Activated CD4-positive, alpha-beta T cell treated with anti-CD3 and anti-CD28 coated beads for 4 hours (primary cell): ENCODE measurements around the gene SLC7A6OS.

Source experiments
- DNase-seq, 2 donors: peaks; one replicate each; pipeline ENCODE4 v3.0.0-alpha.2; 2020

Gene SLC7A6OS

DNA sequence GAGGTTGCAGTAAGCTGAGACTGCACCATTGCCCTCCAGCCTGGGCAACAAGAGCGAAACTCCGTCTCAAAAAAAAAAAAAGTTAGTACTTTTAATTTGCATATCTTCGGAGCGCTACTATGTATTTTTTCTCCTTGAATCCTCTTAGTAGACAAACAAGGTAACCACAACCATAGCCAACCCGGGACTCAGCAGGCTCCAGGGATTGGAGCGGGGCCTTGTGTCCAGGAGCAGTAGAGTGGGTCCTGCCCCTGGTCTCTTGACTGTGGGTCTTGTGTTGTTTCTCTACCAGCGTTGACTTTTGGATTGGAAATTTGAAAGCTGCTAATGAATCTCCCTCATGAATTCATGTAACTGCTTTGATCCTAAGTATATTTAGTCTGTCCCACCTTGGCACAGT is 32.4 kb upstream of the SLC7A6OS start:
- no peak for DNase-seq

DNA sequence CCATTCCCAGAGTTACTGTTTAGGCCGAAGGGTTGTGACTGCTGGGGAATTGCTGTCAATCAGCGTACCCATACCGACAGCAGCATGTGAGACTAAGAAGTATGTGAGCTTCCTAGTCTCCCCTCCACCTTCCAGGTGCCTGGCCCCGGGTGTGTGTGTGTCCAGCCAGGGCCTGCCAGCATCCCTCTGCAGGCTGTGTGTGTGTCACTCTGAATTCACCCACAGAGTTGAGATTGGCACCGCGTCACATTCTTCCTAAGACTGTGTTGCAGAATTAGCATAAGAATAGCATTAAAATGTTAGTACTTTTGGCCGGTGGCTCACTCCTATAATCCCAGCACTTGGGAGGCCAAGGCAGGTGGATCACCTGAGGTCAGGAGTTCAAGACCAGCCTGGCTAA is 31.9 kb upstream of the SLC7A6OS start:
- no peak for DNase-seq

DNA sequence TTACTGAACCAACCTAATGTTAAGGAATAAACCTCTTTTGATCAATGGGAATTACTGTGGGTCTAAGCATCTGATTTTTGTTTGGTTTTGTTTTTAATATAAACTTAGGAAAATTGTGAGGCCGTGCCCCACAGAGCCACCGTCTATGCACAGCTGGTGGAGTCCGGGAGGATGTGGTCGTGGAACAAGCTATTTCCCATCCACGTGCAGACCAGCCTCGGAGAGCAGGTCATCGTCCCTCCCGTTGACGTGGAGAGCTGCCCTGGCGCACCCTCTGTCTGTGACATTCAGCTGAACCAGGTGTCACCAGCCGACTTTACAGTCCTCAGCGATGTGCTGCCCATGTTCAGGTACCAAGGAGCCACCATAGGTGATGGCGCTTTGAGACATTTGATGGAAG is 28.5 kb upstream of the SLC7A6OS start:
- DNase-seq: no peak

DNA sequence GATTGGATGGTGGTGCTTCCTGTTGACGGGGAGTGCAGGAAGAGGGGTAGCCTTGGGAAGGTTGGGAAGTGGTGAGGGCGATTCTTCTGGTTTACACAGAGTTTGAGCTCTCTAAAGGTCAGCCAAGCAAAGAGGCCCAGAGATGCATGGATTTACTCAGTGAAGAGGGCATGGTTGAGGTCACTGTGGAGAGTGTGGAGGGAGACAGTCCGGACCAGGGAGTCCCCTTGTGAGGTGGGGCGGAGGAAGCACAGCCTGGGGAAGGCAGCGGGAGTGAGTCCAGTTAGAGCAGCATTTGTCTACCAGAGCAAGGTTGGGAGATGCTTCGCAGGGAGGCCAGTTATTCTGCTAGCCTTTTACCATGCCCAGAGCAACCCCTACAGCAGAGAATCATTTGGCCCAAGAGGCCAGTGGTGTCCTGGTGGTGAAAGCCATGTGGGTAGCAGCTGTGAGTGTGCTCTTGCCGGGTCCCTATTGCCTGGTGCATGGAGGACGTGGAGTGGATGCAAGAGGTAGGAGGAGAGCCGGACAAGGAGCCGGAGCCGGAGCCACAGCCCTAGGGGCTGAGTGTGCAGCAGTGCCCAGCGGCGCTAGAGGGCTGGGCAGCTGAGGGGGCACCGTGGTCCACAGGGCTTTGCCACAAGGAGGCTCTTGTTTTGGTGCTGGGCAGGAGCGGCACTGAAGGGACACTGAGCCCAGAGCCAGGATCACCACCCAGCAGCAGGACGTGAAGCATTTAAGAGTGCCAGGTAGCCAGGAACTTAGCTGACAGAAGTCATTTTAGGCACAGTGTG is 27.8 kb upstream of the SLC7A6OS start:
- DNase-seq: no peak

DNA sequence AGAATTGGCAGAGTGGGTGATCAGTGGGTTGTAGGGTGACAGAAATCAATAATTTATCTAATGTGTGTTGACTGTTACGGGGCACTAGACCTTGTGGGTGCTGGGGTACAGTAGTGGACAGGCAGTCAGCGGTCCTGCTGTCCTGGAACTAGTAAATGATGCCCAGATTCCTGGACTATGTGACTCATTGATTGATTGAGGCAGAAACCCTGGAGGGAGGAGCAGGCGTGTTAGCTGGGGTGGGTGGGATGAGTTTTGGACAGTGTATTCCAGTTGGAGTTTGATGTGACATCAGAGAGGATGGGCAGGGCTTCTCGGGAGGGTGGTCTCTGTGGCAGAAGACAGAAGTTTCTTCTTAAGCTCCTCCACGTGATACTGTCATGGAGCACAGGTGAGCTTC is 24.4 kb upstream of the SLC7A6OS start:
- no peak for DNase-seq

DNA sequence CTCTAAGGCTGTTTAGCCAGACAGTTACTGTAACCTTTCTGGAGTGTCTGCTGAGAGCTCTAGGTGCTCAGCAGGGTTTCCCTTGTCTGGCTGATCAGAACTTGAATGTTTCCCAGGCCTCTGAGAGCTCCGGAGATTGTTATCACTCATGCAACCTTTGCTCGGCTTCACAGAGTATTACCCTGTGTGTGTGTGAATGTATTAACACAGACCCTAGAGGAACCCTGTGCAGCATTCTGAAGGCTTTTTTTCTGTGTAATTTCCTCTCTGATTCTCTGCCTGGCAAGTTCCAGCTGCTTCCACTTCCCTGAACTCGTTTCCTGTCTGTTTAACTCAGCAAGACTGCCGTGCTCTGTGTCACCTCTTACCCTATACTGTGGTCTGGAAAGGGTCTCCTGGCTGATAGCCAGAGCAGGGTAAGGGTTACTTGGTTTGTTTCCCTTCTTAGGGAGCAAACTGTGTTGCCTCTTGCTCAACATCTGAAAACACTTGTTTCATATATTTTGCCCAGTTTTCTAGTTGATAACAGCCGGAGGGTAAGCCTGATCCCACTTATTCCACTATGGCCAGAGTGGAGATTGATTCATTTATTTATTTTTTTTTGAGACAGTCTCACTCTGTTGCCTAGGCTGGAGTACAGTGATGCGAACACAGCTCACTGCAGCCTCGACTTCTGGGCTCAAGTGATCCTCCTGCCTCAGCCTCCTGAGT is 21.8 kb upstream of the SLC7A6OS start:
- DNase-seq: no peak

DNA sequence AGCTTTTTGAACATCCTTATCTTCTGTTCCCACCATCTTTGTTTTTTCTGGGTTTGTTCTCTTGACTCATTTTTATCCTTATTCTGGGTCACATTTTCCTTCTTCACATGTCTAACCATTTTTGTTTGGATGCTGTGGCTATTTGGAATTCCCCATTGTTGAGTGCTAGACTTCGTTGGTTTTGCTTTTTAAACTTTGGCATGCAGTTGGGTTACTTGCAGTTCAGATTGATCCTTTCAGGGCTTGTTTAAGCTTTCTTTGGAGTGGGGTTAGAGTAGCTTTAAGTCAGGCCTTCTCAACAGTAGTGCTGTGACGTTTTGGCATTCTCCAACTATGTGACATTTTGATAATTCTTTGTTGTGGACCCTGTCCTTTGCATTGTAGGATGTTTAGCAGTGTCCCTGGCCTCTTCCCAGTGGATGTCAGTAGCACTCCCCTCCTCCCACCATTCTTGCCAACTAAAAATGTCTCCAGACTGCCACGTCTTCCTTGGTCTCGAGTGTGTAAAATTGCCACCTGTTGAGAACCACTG is 21.2 kb upstream of the SLC7A6OS start:
- DNase-seq: no peak

DNA sequence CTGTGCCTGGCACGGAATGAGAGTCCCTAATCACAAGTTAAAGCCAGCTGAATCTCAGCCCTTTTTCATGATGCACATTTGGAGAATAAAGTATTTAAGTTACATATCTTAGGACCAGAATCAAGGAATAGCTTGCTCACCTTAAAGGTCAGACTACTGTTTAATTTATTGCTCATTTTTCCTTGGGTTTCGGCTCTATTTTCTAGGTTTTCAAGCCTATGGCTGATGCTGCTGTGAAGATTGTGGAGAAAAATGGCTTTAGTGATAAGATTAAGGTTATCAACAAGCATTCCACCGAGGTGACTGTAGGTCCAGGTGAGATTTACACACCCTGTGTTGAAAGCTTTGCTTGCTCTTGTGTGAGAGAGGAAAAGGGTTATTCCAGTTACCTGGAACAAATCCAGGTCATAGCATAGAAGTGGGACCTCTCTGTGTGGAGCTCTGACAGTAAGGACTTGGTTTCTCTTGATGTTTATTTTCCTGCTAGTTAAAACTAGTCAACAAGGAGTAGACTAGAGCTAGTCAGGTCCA is 18.2 kb upstream of the SLC7A6OS start:
- no peak for DNase-seq

DNA sequence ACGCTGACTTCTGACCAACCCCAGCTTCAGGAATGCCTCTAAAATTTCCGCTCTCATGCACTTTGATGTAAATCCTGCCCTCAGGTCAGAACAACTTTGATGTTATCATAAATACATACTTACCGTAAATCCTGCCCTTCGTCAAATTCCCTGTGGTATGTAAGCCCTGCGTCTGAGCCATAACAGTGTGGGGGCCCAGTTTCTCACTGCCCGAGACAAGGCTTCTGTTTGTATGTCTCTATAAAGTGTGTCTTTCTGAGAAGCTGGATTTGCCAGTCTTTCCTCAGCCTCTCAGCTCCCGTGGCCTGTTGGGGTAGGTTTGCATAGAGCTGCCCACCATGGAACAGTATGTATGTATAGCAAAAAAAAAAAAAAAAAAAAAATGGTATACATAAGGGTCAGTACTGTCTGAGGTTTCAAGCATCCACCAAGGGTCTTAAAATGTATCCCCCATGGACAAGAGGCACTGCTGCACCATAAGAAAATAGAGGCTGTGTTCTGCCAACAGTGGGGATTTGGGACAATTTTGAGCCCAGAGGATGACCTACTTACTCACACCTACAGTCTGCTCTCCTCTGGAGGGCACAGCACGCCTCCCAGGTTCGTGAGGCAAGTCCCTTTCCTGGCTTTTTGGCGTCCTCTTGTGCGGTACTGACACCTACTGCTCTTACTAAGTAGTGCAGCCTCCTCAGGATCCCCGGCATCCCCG is 17.6 kb upstream of the SLC7A6OS start:
- DNase-seq: peak; percentile 78 to 83

DNA sequence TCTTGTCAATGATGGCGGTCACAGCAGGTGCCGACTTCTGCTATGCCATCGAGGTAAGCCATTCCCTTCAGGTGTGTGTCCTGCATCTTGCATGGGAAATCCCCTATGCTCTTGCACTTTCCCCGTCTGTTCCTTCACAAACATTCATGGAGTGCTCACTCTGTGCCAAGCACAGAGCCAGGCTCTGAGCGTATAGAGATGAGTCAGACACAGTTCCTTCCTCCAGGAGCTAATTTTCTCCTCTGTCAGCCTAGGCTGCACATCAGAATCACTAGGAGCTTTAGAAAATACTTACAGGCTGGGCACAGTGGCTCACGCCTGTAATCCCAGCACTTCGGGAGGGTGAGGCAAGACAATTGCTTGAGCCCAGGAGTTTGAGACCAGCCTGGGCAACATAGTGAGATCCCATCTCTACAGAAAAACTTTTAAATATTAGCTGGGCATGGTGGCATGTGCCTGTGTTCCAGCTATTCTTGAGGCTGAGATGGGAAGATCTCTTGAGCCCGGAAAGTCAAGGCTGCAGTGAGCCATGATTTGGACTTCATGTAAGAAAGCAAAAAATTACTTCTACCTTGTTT is 14.1 kb upstream of the SLC7A6OS start:
- no peak for DNase-seq

DNA sequence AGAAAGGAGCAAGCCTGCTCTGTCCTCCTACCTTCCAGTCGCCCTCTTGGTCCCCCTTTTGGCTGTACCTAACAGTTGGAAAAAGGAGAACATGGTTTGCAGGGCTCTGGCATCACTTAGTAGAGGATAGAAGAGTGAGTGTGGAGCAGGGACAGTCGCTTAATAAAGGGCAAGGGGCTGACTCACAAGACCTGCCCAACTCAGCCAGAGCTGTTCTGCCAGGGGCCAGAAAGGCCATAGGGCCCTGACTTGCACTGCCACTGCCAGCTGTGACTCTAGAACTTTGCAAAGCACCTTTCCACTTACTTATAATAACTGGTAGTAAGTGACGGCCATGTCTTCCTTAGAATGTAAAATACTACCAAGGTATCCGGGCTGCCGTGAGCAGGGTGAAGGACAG is 13.6 kb upstream of the SLC7A6OS start:
- DNase-seq: no peak

DNA sequence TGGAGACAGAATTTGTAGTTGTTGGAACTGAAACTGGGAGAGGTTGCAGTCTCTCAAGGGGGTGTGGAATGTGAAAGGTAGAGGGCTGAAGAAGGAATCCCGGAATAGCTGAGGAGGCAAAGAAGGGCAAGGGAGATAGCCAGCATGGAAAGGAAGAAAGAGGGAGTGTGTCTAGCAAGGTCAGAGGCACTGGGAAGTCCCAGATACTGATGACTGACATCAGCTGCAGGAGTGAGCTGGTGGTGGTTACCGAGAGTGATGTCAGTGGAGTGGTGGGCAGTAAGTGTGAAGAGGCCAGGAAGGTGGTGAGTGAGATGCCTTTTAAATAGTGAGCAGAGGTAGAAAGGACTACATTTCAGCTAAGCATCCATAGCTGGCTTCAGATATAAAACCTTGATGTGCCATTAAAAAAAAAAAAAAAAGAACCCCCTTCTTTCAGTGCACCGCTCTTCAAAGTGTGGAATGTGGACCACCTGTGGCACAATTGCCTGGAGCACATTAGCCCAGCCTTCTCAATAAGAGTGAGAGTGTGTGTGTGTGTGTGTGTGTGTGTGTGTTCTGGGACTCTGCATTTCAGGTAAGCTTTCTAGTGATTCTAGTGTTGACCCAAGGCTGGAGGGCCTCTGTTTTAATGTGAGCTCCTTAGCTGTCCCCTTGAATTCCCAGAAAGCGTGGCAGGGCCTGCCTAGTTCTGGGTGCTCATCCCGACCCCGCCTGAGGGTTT is 8.6 kb upstream of the SLC7A6OS start:
- DNase-seq: no peak

DNA sequence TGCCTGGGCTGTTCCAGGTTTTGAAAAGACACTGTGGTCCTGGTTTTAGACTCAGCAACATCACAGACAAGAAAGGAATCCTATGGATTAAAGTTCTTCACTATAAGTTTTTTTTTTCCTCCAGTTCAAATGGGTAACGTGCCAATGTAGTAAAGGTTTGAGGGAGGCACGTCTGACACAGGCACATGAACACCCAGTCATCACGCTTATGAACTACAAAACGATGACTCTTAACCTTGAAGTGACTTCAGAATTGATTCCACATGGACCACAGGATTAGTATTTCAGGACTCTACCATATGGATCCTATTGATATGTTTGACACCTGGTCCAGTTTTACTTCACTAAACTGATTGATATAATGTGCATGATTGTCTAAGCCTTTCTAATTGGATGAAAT is 2.4 kb upstream of the SLC7A6OS start:
- DNase-seq: no peak

DNA sequence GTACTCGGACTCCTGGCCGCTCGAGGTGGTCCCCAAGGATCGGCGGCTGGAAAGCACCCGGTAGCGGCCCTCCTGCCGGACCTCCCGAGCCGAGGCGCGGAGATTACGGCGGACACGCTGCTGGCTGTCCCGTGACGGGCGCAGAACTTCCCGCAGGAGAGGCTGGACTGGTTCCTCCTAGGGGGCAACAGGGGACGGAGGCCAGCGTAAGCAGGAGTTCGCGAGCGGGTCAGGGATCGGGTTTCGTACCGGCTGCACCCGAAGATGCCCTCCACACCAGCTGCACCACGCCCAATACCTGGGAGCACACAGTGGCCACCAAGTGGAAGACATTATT is 341 bp downstream of the SLC7A6OS start:
- DNase-seq: no peak

DNA sequence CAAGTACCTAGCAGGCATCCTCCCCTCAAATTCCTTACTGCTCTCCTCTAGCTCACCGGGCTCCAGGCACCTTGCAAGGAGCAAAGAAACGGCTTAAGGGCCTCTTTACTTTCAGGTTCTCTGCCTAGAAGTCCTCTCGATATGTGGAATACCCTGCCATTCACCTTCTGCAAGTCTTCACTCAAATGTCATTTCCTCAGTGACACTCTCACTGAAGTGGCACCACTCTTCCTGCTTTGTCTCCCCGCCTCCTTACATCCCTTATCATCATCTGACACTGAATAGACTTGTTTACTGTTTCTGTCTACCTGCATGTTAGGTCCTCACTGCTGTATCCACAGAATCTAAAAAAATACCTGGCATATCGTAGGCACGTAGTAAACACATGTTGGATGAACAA is 947 bp downstream of the SLC7A6OS start:
- DNase-seq: no peak

DNA sequence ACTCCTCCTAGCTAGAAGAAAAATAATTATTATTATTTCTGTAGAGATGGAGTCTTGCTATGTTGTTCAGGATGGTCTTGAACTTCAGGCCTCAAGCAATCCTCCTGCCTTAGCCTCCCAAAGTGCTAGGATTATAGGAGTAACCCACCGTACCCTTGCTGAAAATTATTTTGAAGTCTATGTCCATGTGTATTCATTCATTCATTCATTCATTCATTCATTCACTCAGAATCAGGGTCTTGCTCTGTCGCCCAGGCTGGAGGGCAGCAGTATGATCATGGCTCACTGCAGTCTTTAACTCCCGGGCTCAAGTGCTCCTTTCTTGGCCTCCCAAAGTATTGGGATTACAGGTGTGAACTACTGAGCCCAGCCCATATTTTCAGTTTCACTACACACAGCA is 4.1 kb downstream of the SLC7A6OS start:
- no peak for DNase-seq

DNA sequence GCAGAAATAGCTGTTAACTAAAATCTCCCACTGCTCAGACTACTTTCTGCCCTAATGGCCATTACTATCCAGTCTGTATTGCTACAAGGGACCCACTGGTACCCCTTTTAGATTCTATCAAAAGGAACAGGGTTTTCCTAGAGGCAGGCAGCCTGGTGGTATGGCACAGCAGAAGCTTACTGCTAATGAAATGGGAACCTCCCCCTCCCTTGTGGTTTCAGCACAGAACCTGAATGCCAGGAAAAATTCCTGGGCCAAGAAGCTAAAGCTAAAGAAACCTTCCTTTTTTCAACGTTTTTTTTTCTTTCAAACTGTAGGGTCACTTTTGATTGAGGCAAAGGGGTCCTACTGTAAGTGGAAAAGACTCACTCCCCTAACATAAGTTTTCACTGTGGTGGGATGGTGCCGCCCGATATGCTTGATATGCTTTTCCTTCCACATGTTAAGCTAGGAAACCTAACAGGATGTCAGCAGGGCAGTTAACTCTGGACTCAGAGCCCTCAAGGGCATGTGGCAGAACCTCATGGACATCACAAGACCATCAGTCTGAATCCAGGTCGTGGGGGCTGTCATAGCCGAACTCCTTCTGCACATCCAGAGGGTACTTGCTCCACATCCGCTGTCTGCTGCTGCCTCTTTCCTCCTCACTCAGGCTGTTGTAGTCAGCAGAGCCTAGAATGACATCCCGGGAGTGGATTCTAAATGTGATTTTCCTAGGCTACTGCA is 9.8 kb downstream of the SLC7A6OS start:
- DNase-seq: no peak

DNA sequence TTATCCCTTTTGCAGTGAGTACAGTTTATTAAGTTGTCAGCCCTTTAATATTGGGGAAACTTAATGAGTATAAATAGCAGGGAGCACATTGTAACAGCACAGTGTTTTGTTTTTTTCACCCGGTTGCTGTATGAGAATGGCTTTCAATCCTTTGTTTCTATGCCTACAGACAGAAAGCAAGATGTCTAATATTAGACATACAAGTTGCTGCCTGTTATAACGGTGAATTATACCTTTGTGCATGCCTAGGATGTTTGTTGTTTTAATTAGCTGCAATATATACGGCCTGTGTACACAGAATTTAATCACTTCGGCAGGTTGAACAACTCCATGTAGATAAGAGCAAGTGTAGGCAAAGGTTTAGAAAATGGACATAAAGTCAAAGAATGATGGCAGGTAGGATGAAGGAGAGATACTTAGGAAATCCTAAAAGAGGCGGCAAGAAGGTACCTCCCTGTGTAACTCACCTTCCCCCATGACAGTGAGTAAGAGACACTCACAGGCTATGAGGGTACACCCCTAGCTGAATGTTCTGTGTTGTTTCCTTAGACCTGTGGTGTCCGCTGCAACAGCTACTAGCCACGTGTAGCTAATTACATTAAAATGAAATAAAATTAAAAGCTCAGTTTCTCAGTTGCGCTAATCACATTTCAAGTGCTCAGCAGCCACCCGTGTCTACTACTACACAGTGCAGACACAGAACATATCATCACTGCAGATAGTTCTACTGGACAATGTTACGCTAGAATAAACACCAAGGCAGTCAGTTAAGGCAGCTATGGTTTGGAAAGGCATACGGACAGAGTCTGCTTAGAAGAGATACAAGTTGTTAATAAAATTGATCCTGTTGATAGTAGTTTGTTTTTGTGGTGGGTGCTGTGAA is 10.9 kb downstream of the SLC7A6OS start:
- DNase-seq: no peak

DNA sequence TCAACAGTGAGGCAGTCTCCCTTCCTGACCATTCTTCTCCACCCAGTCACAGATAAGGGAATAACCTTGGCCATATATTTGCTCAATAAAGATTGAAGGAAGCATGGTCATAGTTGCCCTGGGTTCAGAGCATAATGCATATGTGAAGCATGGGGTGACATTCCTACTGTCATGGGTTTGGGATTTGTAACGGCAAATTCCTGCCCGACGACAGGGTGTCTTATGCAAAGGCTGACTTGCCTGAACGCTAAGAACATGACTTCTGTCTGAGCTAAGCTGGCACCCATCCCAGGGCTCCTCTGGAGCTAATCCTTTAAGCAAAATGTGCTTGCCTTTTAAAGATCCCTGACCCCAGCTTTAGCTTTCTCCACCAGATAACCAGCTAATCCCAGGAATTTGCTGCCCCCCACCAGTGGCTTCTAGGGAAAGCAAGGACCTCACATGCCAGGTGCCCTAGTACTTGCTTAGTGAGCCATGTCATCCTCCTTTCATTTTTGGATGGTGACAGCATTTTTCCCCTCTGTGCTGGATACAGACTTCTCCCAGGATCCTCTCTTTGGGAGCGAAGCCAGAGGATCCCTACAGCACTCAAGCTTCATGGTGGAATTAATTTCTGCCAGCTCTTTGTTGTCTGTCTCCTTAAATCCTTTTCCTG is 11.7 kb downstream of the SLC7A6OS start:
- no peak for DNase-seq

DNA sequence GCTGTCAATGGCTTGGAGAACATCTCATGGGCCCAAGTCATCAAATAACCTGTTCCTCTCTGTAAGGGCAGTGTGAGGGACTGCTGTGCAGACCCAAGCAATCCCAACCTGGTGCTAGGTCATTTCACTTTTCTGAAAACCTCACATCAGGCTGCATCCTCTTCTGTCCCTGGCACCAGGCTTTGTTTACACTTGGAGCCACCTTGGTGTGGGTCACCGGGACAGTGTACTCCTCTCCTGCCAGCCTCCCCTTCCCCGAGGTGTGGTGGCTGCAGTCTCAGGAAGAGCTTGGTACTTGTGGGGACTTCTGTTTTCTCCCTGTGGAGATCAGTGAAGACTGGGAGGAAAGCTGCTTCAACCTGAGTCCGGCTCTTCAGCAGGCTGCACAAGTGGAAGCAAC is 12.4 kb downstream of the SLC7A6OS start:
- no peak for DNase-seq
